ENCODE data around the gene PFN1. TPM values are rescaled to one million over a fixed set of nuclear protein-coding genes. Genes with fewer than 3 reads are reported as not detected.

Gene PFN1
- total RNA-seq, 1 donor from 2014 or later, result 1,346 TPM

GRCh38 chr17:4895657-4896331 is 52.5 kb downstream of the PFN1 start:
- no peaks in the 10 kb centered on the region for H3K79me2 ChIP-seq (ENCODE audit: insufficient read depth, low read length)
- no peaks in the 10 kb centered on the region for H3K9me3 ChIP-seq (ENCODE audit: insufficient read depth, low read depth, low read length)
- Mint-ChIP-seq H3K9me3 (ENCODE audit: unreplicated experiment) (no peaks in the 10 kb centered on the region), H3K36me3 (ENCODE audit: low read depth, unreplicated experiment) (peaks cover 16% of the 10 kb centered on the region), H3K27ac (ENCODE audit: unreplicated experiment) (no peak overlapping the region), H3K4me3 (ENCODE audit: unreplicated experiment) (no peak overlapping the region), H3K4me1 (ENCODE audit: low read depth, unreplicated experiment) (no peaks in the 10 kb centered on the region), H3K27me3 (ENCODE audit: low read depth, unreplicated experiment) (no peaks in the 10 kb centered on the region)
- peaks cover 2% of the 10 kb centered on the region for H3K27me3 ChIP-seq (ENCODE audit: insufficient read depth, low read length)
- H3K4me2 ChIP-seq (ENCODE audit: low read length), result no peak overlapping the region
- no peak overlapping the region for H3K9ac ChIP-seq (ENCODE audit: low read length)
- TF ChIP-seq EZH2 (IDR thresholded peaks at IDR 0.05; ENCODE audit: insufficient read depth, low read length), result no peak
- no peak for TF ChIP-seq CTCF (IDR thresholded peaks at IDR 0.05; ENCODE audit: insufficient read depth, low read depth, low read length)
- FAIRE-seq, result no peak
- no peak overlapping the region for H2AFZ ChIP-seq (ENCODE audit: low read depth, low read length)
- no peak overlapping the region for H3K27ac ChIP-seq (ENCODE audit: low read depth, low read length)
- no peak for DNase-seq (ENCODE audit: low read depth)
- no peak overlapping the region for H3K4me3 ChIP-seq (ENCODE audit: insufficient read depth, low read depth, low read length)
- H3K36me3 ChIP-seq (ENCODE audit: insufficient read depth, low read length), result peaks cover 12% of the 10 kb centered on the region
- peaks cover 6% of the 10 kb centered on the region for H3K4me1 ChIP-seq (ENCODE audit: insufficient read depth, low read length)
- peaks cover 3% of the 10 kb centered on the region for H4K20me1 ChIP-seq (ENCODE audit: insufficient read depth, low read length)

Small RNAs within 50 kb of the gene (microRNA-seq; reads per million reads assigned to microRNA genes)
- gene MIR6864, result not detected
- not detected for gene MIR6865

Other genes with a start within 250 kb of the PFN1 start
- gene PELP1, start 244.4 kb downstream of the PFN1 start, total RNA-seq, result 51.6 and 52.7 TPM in 2 replicates
- gene ARRB2, start 237.9 kb downstream of the PFN1 start, total RNA-seq, result 6.3 and 10.3 TPM in 2 replicates
- gene MED11, start 217.1 kb downstream of the PFN1 start, total RNA-seq, result 8.5 and 9.9 TPM in 2 replicates
- gene ZMYND15, start 208.7 kb downstream of the PFN1 start, total RNA-seq, result 0.09 and 0.12 TPM in 2 replicates
- gene CXCL16, start 208.6 kb downstream of the PFN1 start, total RNA-seq, result 2.2 and 3.2 TPM in 2 replicates
- gene TM4SF5, start 176.6 kb downstream of the PFN1 start, total RNA-seq, result not detected in 2 replicates
- gene VMO1, start 162.2 kb downstream of the PFN1 start, total RNA-seq, result 0.75 TPM in 1 of 2 replicates, not detected in the other
- not detected in 2 replicates for gene GLTPD2, start 159.6 kb downstream of the PFN1 start, total RNA-seq
- 154 and 161 TPM in 2 replicates for gene PSMB6, start 152.4 kb downstream of the PFN1 start, total RNA-seq
- 21.4 and 29.3 TPM in 2 replicates for gene PLD2, start 141.4 kb downstream of the PFN1 start, total RNA-seq
- 51.3 and 63.2 TPM in 2 replicates for gene MINK1, start 115.2 kb downstream of the PFN1 start, total RNA-seq
- 2.2 and 3.9 TPM in 2 replicates for gene C17orf107, start 49.0 kb downstream of the PFN1 start, total RNA-seq
- gene CHRNE, start 45.4 kb downstream of the PFN1 start, total RNA-seq, result 0.20 and 0.43 TPM in 2 replicates
- gene GP1BA, start 16.3 kb downstream of the PFN1 start, total RNA-seq, result 0.09 TPM in 1 of 2 replicates, not detected in the other
- 36.8 and 43.0 TPM in 2 replicates for gene SLC25A11, start 8.5 kb downstream of the PFN1 start, total RNA-seq
- gene RNF167, start 8.3 kb downstream of the PFN1 start, total RNA-seq, result 88.0 and 89.7 TPM in 2 replicates
- gene ENO3, start 2.6 kb upstream of the PFN1 start, total RNA-seq, result 12.7 and 20.4 TPM in 2 replicates
- 57.2 and 60.9 TPM in 2 replicates for gene SPAG7, start 19.3 kb upstream of the PFN1 start, total RNA-seq
- 43.1 and 44.3 TPM in 2 replicates for gene CAMTA2, start 39.1 kb upstream of the PFN1 start, total RNA-seq
- 0.82 and 1.7 TPM in 2 replicates for gene INCA1, start 49.0 kb upstream of the PFN1 start, total RNA-seq
- 94.8 and 109 TPM in 2 replicates for gene KIF1C, start 49.4 kb upstream of the PFN1 start, total RNA-seq
- gene SLC52A1, start 86.9 kb upstream of the PFN1 start, total RNA-seq, result not detected in 2 replicates
- gene ZFP3, start 129.9 kb upstream of the PFN1 start, total RNA-seq, result not detected in 2 replicates
- 7.8 and 9.4 TPM in 2 replicates for gene ZNF232, start 163.3 kb upstream of the PFN1 start, total RNA-seq
- gene USP6, start 167.5 kb upstream of the PFN1 start, total RNA-seq, result 0.86 and 1.1 TPM in 2 replicates
- 7.8 and 8.9 TPM in 2 replicates for gene ZNF594, start 243.3 kb upstream of the PFN1 start, total RNA-seq